Osteoblast (primary cell): Measurements from ENCODE around the gene ALPG. TPM values are rescaled to one million over a fixed set of nuclear protein-coding genes. Genes with fewer than 3 reads are reported as not detected.

Source experiments
- DNase-seq: peaks from one replicate; pipeline ENCODE4 v3.0.0; 2011; ENCODE audit warnings: low spot score, mixed read lengths; ENCODE audit not compliant: insufficient read length; ENCODE audit errors: missing footprints
- H2AFZ ChIP-seq: 2 replicates; pipeline ENCODE4 v1.6.0; 2011; ENCODE audit warnings: mild to moderate bottlenecking, low read length
- H3K27ac ChIP-seq: 2 replicates; pipeline ENCODE4 v1.5.1; 2011; ENCODE audit warnings: mild to moderate bottlenecking, low read depth, low read length, moderate library complexity
- H3K27me3 ChIP-seq: 2 replicates; pipeline ENCODE4 v1.6.0; 2012; ENCODE audit warnings: mild to moderate bottlenecking, control low read depth, inconsistent platforms, low read length, moderate library complexity; ENCODE audit not compliant: insufficient read depth
- H3K36me3 ChIP-seq: 2 replicates; pipeline ENCODE4 v1.5.1; 2011; ENCODE audit warnings: mild to moderate bottlenecking, low read length, control low read depth, moderate library complexity; ENCODE audit not compliant: insufficient read depth
- H3K4me1 ChIP-seq: 2 replicates; pipeline ENCODE4 v1.5.1; 2011; ENCODE audit warnings: mild to moderate bottlenecking, low read length, control low read depth, moderate library complexity; ENCODE audit not compliant: insufficient read depth
- H3K4me2 ChIP-seq: 2 replicates; pipeline ENCODE4 v1.6.0; 2011; ENCODE audit warnings: mild to moderate bottlenecking, low read length; ENCODE audit not compliant: insufficient read depth
- H3K4me3 ChIP-seq: fragments of 200-600 bp; sonication (generic); 3 replicates; pipeline ENCODE4 v1.5.1; 2012; ENCODE audit warnings: mild to moderate bottlenecking, low read length, inconsistent platforms; ENCODE audit not compliant: insufficient read depth
- H3K79me2 ChIP-seq: 2 replicates; pipeline ENCODE4 v1.6.0; 2012; ENCODE audit warnings: mild to moderate bottlenecking, low read length, control low read depth, inconsistent platforms; ENCODE audit not compliant: insufficient read depth
- H3K9me3 ChIP-seq: 2 replicates; pipeline ENCODE4 v1.5.1; 2011; ENCODE audit warnings: low read depth, low read length, control low read depth
- H4K20me1 ChIP-seq: 2 replicates; pipeline ENCODE4 v1.6.0; 2012; ENCODE audit warnings: mild to moderate bottlenecking, low read length, control low read depth; ENCODE audit not compliant: insufficient read depth
- total RNA-seq: library from RNA; depleted of rRNA; stranded (reverse); fragments of >200 nt; gene quantifications from 2 replicates; pipeline ENCODE4 v1.2.3, GENCODE V29; 2012
- TF ChIP-seq, protein P1 (sequence below): IDR thresholded peaks from 2 replicates; pipeline ENCODE4 v1.5.1; 2011; ENCODE audit warnings: mild to moderate bottlenecking, low read depth, low read length, moderate library complexity; ENCODE audit errors: extremely low read depth

The ALPG gene
- total RNA-seq, 1 donor: not detected

DNA sequence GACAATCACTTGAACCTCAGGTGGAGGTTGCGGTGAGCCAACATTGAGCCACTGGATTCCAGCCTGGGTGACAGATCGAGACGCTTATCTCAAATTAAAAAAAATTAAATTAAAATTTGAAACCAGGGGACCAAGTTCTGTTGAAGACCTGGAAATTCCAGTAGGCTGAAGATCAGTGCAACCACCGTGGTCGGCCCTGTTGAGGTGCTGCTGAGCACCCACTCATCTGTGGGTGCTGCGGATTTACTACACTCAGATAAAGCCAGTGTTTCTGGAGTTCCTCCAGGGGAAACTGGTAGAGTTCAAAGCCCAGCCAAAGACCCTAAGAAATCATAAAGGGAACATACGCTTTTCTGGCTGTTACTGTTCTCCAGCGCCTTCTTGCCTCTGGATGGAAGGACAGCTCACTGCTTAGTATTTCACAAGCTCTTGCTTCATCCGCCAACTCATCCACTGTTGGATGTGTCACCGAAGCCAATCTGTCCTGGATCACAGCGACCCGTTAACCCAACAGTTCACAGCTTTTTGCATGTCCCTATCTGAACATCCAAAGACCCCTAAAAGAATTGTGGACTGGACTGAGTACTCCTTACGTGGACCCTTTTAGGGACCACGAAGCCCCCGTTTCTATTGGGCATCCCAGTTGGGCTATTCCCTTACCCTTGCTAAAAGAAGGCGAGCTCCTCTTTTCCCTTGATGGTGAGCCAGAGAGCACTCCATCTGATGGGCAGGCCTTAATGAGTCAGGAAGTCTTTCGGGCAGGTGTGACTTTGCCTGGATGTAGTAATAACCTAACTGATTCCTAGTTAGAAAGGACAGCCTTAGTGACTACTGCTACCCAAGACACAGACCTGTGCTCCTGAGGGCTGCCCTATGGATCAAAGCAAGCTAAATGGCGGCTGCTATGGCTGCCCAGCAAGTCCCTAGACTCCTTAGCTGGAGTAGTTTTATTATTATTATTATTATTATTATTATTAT lies 34.1 kb upstream of the ALPG start:
- Histone ChIP-seq H2AFZ (no peak overlapping the region), H3K4me3 (no peak overlapping the region), H3K36me3 (no peaks in the 10 kb centered on the region), H3K4me1 (no peaks in the 10 kb centered on the region), H3K9me3 (no peaks in the 10 kb centered on the region), H3K79me2 (no peaks in the 10 kb centered on the region), H3K27me3 (peaks cover 6% of the 10 kb centered on the region), H4K20me1 (no peaks in the 10 kb centered on the region), H3K27ac (no peak overlapping the region), H3K4me2 (no peak overlapping the region)
- TF ChIP-seq, protein P1, sequence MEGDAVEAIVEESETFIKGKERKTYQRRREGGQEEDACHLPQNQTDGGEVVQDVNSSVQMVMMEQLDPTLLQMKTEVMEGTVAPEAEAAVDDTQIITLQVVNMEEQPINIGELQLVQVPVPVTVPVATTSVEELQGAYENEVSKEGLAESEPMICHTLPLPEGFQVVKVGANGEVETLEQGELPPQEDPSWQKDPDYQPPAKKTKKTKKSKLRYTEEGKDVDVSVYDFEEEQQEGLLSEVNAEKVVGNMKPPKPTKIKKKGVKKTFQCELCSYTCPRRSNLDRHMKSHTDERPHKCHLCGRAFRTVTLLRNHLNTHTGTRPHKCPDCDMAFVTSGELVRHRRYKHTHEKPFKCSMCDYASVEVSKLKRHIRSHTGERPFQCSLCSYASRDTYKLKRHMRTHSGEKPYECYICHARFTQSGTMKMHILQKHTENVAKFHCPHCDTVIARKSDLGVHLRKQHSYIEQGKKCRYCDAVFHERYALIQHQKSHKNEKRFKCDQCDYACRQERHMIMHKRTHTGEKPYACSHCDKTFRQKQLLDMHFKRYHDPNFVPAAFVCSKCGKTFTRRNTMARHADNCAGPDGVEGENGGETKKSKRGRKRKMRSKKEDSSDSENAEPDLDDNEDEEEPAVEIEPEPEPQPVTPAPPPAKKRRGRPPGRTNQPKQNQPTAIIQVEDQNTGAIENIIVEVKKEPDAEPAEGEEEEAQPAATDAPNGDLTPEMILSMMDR: no peak
- DNase-seq: peak; percentile 90

DNA sequence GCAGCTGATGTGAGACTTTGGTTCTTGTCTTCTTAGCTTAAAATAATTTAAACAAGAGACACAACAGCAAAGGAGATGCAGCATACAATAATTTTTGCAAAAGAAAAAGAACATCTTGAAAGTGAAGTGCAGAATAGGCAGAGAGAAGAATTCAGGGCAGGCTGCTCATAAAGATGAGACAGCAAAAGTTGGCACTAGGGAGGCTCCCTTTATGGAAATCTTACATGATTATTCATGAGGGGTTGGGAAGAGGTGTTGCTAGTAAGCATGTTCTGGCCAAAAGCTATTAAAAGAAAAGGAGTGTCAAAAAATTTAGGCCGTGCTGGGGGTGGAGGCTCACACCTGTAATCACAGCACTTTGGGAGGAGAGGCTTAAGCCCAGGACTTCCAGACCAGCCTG lies 32.3 kb upstream of the ALPG start:
- no peaks in the 10 kb centered on the region for H3K36me3 ChIP-seq
- no peak overlapping the region for H2AFZ ChIP-seq
- H4K20me1 ChIP-seq: no peaks in the 10 kb centered on the region
- no peak overlapping the region for H3K27ac ChIP-seq
- no peak overlapping the region for H3K4me2 ChIP-seq
- H3K27me3 ChIP-seq: peaks cover 6% of the 10 kb centered on the region
- no peak overlapping the region for H3K4me3 ChIP-seq
- H3K9me3 ChIP-seq: no peaks in the 10 kb centered on the region
- peak; percentile 72 for DNase-seq
- TF ChIP-seq, protein P1: no peak
- H3K79me2 ChIP-seq: no peaks in the 10 kb centered on the region
- no peaks in the 10 kb centered on the region for H3K4me1 ChIP-seq

DNA sequence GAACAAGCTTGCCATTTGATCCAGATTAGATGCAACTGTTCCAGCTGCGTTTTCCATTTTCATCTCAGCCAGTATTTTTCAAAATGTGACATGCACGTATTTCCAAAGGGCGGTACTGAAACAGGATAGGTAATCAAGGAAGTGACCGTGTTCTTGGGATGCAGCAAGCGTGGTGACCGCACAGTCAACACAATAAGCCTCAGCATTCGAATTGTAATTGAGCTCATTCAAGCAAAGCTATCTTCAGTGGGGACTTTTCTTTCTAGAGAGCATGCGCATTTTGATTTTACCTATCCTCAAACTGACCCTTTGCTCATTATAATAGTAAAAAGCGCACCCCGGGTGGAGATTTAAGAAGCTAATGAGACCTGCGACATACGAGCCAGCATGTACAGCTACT lies 31.5 kb upstream of the ALPG start:
- Histone ChIP-seq H3K27ac (no peak overlapping the region), H4K20me1 (no peaks in the 10 kb centered on the region), H3K27me3 (peaks cover 6% of the 10 kb centered on the region), H3K36me3 (no peaks in the 10 kb centered on the region), H3K4me1 (no peaks in the 10 kb centered on the region), H3K4me3 (no peak overlapping the region), H3K79me2 (no peaks in the 10 kb centered on the region), H3K9me3 (no peaks in the 10 kb centered on the region), H3K4me2 (no peak overlapping the region), H2AFZ (no peak overlapping the region)
- DNase-seq: no peak
- TF ChIP-seq, protein P1: no peak

DNA sequence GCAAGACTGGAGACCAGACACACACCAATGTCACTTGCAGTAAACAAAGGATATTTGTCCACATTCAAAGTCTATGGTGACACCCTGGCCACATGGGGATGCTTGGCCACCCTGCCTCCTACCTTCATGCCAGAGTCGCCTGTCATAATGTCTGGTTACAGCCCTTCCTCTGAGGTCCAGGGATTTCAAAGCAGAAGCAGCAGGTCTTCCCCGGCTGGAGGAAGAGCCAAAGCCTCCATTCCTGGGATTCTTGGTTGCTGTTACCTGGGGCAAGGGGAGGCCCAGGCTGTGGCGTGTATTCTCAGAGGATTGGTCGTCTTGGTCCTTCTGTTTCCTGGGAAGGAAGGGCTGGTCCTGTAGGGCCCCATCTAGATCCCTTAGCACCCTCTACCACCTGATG lies 30.4 kb upstream of the ALPG start:
- no peaks in the 10 kb centered on the region for H3K4me1 ChIP-seq
- TF ChIP-seq, protein P1: no peak
- peaks cover 7% of the 10 kb centered on the region for H3K27me3 ChIP-seq

More for the DNA sequence above, 30.4 kb upstream of the ALPG start:
- Histone ChIP-seq H3K79me2 (no peaks in the 10 kb centered on the region), H3K4me2 (no peak overlapping the region), H3K36me3 (no peaks in the 10 kb centered on the region), H4K20me1 (no peaks in the 10 kb centered on the region), H3K4me3 (no peak overlapping the region), H3K9me3 (no peaks in the 10 kb centered on the region), H3K27ac (no peak overlapping the region), H2AFZ (no peak overlapping the region)
- no peak for DNase-seq
